K562 (cell line): Measurements from ENCODE around the gene ADARB2.

Experiments used
- CTCF ChIP-seq, 3 experiments: IDR thresholded peaks in 2 of 3; conservative IDR thresholded peaks in 1 of 3; 2 replicates each; pipeline ENCODE4 v1.5.1; 2011 to 2012; ENCODE audit warnings: low read length in 3 of 3, mild to moderate bottlenecking in 3 of 3, control low read depth in 2 of 3, improper control_type of control experiment in 1 of 3, inconsistent platforms in 1 of 3, low read depth in 1 of 3, mixed read lengths in 1 of 3, moderate library complexity in 1 of 3; ENCODE audit not compliant: insufficient read depth in 2 of 3
- ID3 ChIP-seq, 2 experiments: fragments of 250-450 bp in 1 of 2; fragments of 450-650 bp in 1 of 2; sonication (Bioruptor Pico) in 1 of 2; IDR thresholded peaks; 2 replicates each; pipeline versions ENCODE4 v1.6.1 to v1.8.0; 2016 to 2021; ENCODE audit warnings: mild to moderate bottlenecking in 2 of 2, moderate library complexity in 2 of 2, missing compliant biosample characterization in 1 of 2, missing genetic modification characterization in 1 of 2
- MAX ChIP-seq: sonication (generic); formaldehyde crosslinking; IDR thresholded peaks from 2 replicates; pipeline ENCODE4 v1.9.0; 2022; ENCODE audit warnings: mild to moderate bottlenecking, missing genetic modification reagents
- MEIS2 ChIP-seq: fragments of 450-650 bp; IDR thresholded peaks from 2 replicates; pipeline ENCODE4 v1.6.1; 2014; ENCODE audit warnings: mild to moderate bottlenecking; ENCODE audit not compliant: partially characterized antibody
- NFIC ChIP-seq: fragments of 450-650 bp; IDR thresholded peaks from 2 replicates; pipeline ENCODE4 v1.6.1; 2017; ENCODE audit warnings: mild to moderate bottlenecking, inconsistent platforms

GRCh38 chr10:1333981-1334380 lies 403.3 kb downstream of the ADARB2 start:
- TF ChIP-seq NFIC (no peak), CTCF (IDR thresholded peaks at IDR 0.05 in 2 of 3, conservative IDR thresholded peaks at IDR 0.05 in 1 of 3; ENCODE audit: insufficient read depth in 2 of 3, low read depth in 1 of 3, low read length in 3 of 3) (no peak), MEIS2 (no peak), ID3 (CRISPR knock-in tag; IDR thresholded peaks at IDR 0.05) (no peak), ID3 (tag; IDR thresholded peaks at IDR 0.05) (no peak), MAX (CRISPR knock-in tag) (no peak)
